ENCODE results near the gene CST9.

DNA sequence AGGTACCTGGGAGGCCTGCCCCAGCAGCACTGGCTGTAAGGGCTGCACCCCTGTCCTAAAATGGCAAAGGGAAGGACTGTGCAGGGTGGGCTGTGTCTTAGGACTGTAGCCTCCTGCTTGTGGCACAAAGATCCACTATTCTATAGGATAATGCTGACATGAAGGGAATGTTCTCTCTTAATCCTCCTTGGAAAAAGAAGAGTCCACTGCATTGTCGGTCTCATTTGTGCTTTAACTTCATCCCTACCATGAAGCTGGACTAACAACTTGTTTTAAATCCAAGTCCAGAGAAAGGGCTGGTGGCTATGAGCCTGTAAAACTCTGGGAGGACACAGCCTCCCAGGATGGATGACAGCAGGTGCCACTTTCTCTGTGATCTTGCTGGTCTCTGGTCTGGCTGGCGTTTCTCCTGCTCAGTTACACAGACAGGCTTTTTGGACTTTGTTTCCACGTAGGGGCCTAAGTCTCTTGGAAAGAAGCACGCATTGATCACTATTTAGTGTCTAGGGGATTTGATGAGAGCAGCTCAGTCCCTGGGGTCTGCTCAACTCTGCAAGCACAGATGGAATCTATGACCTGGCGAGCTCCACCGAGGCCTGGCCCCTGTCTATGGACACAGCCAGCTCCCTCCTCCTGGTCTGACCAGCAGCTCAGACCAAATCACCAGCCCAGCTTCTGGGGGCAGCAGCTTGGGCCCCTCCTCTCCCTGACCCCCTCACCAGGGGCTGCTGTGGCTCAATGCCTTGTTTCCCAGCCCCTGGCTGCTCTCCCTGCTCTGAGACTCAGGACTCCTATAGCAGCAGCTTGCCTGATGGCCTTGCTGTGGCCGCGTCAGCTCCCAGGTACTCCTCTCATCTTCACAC, 27.2 kb upstream of the CST9 start:
- TF ChIP-seq, protein P1, sequence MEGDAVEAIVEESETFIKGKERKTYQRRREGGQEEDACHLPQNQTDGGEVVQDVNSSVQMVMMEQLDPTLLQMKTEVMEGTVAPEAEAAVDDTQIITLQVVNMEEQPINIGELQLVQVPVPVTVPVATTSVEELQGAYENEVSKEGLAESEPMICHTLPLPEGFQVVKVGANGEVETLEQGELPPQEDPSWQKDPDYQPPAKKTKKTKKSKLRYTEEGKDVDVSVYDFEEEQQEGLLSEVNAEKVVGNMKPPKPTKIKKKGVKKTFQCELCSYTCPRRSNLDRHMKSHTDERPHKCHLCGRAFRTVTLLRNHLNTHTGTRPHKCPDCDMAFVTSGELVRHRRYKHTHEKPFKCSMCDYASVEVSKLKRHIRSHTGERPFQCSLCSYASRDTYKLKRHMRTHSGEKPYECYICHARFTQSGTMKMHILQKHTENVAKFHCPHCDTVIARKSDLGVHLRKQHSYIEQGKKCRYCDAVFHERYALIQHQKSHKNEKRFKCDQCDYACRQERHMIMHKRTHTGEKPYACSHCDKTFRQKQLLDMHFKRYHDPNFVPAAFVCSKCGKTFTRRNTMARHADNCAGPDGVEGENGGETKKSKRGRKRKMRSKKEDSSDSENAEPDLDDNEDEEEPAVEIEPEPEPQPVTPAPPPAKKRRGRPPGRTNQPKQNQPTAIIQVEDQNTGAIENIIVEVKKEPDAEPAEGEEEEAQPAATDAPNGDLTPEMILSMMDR (IDR thresholded peaks at IDR 0.05) = no peak
- TF ChIP-seq POLR2A (IDR thresholded peaks at IDR 0.05) = no peak
